ENCODE data around the gene PHF21A. TPM values are rescaled to one million over a fixed set of nuclear protein-coding genes. Genes with fewer than 3 reads are reported as not detected.

Gene PHF21A
- total and polyA plus RNA-seq, 2 donors (not counting 3 experiments of a cell fraction or from before 2014, with no cell fraction given), result 14.1 to 30.5 TPM

DNA sequence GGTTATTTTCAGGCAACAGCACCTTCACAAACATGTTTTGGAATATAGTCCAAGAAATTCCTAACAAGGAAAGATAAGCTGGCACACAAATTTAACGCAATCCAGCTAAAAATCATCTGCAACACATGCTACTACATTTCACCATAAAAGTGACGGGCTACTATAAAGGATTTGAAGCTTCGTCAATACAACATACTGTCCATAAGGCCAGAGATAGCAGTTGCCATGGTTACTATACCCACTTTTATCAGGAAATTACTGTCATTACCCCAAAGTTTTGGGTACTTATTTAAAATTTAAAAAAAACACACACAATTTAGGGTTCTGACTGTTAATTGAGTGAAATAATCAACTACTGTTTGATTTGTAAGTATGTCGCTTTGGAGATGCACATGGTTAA, 6.9 kb downstream of the PHF21A start:
- dilution Hi-C loops (cut with MboI; ENCODE audit: extremely low pct_ligation_motif_present, low sequenced_read_pairs) (no loop called here), intact Hi-C loops (cut with micrococcal nuclease) (no loop called here)
- Histone ChIP-seq H3K9me1 (replicated peaks; ENCODE audit: control insufficient read depth, extremely low read depth, insufficient read depth, low read length) (no peaks in the 10 kb centered on the region), H3K9ac (replicated peaks; ENCODE audit: extremely low read depth, insufficient read depth, low read length) (no peak overlapping the region), H3K4me1 (ENCODE audit: control insufficient read depth, extremely low read depth, insufficient read depth, low read length) (peaks cover 9% of the 10 kb centered on the region), H3K27ac (ENCODE audit: insufficient read depth, low read depth, low read length) (no peak overlapping the region), H3K9me3 (replicated peaks; ENCODE audit: control insufficient read depth, insufficient read depth, low read length) (no peaks in the 10 kb centered on the region), H3K79me2 (ENCODE audit: control insufficient read depth, insufficient read depth, low read length) (peaks cover 20% of the 10 kb centered on the region), H3K4me3 (replicated peaks in 1 of 3; ENCODE audit: insufficient read depth in 1 of 3, low read depth in 1 of 3, low read length in 3 of 3) (no peak overlapping the region), H3K27me3 (ENCODE audit: control insufficient read depth in 2 of 2, insufficient read depth in 2 of 2, low read length in 2 of 2) (no peaks in the 10 kb centered on the region), H4K20me1 (replicated peaks; ENCODE audit: control insufficient read depth, extremely low read depth, insufficient read depth, low read length) (peaks cover 16% of the 10 kb centered on the region), H2AFZ (ENCODE audit: low read depth, low read length) (no peak overlapping the region), H3K36me3 (ENCODE audit: control insufficient read depth in 2 of 2, extremely low read depth in 1 of 2, insufficient read depth in 2 of 2, low read length in 2 of 2) (no peaks in the 10 kb centered on the region), H3K4me2 (ENCODE audit: insufficient read depth, low read length) (no peak overlapping the region)
- BruUV-seq (replicated peaks), result no TSS peak
- CTCF ChIA-PET, result interaction anchor here (1.1 to 2.0 kb wide), 2 partner anchors 10 to 150 kb away, joined by 3 to 6 read pairs; no protein-coding TSS in a partner anchor
- FAIRE-seq (no peak), DNase-seq (ENCODE audit: low read depth, low spot score) (no peak)
- POLR2A ChIA-PET, result no interaction called here
- TF ChIP-seq EZH2 (IDR thresholded peaks at IDR 0.05; ENCODE audit: borderline replicate concordance, low read depth, low read length, severe bottlenecking) (no peak), GATA2 (IDR thresholded peaks at IDR 0.05; ENCODE audit: insufficient read depth, insufficient read length, low read depth, low read length) (no peak), POLR2AphosphoS5 (IDR thresholded peaks at IDR 0.05; ENCODE audit: insufficient read depth, low read depth, low read length) (no peak), POLR2A (IDR thresholded peaks at IDR 0.05; ENCODE audit: low read depth, low read length) (no peak), FOS (IDR thresholded peaks at IDR 0.05; ENCODE audit: borderline replicate concordance, insufficient read depth, low read length) (no peak), JUN (IDR thresholded peaks at IDR 0.05; ENCODE audit: borderline replicate concordance, insufficient read depth, insufficient read length, low read depth) (no peak), MYC (IDR thresholded peaks at IDR 0.05; ENCODE audit: low read depth, low read length) (no peak)
- TF ChIP-seq, protein P1, sequence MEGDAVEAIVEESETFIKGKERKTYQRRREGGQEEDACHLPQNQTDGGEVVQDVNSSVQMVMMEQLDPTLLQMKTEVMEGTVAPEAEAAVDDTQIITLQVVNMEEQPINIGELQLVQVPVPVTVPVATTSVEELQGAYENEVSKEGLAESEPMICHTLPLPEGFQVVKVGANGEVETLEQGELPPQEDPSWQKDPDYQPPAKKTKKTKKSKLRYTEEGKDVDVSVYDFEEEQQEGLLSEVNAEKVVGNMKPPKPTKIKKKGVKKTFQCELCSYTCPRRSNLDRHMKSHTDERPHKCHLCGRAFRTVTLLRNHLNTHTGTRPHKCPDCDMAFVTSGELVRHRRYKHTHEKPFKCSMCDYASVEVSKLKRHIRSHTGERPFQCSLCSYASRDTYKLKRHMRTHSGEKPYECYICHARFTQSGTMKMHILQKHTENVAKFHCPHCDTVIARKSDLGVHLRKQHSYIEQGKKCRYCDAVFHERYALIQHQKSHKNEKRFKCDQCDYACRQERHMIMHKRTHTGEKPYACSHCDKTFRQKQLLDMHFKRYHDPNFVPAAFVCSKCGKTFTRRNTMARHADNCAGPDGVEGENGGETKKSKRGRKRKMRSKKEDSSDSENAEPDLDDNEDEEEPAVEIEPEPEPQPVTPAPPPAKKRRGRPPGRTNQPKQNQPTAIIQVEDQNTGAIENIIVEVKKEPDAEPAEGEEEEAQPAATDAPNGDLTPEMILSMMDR (IDR thresholded peaks at IDR 0.05; ENCODE audit: extremely low read depth in 1 of 2, insufficient read depth in 1 of 2, low read depth in 1 of 2, low read length in 2 of 2), result no peak
- TF ChIP-seq, protein P2, sequence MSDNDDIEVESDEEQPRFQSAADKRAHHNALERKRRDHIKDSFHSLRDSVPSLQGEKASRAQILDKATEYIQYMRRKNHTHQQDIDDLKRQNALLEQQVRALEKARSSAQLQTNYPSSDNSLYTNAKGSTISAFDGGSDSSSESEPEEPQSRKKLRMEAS (IDR thresholded peaks at IDR 0.05; ENCODE audit: insufficient read depth, insufficient read length), result no peak

Data from endothelial cell of umbilical vein (primary cell).